ENCODE results near the gene EPHA8.

The EPHA8 gene

DNA sequence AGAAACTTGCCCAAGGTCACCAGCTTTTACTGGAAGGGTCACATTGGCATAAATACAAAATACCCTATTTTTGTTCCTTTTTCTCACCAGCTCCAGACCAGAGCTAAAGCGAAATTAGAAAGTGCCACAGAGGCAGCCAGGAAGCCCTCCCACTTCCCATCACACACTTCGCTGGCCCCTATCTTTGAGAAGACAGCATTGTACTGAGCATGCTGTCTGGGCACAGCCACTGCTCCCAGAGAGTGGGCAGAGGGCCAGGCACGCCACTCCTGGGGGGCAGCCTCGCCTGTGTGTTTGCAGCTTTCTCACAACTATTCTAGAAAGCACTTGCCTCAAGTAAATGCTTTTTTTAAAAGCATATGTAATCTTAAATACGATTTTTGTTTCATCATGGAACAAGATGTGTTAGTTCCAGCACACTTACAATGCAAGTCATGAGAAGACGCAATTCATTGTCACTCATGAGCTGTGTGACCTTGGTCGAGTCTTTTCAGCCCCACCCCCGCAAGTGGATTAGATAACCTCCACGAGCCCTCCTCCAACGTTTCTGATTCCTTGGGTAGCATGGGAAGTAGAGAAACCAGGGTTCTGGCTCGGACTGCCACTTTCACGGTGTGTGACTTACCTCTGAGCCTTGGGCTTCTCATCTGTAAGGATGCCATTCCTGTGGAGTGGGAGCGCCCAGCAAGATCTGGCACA is 25.7 kb upstream of the EPHA8 start:
- no peak for DNase-seq

DNA sequence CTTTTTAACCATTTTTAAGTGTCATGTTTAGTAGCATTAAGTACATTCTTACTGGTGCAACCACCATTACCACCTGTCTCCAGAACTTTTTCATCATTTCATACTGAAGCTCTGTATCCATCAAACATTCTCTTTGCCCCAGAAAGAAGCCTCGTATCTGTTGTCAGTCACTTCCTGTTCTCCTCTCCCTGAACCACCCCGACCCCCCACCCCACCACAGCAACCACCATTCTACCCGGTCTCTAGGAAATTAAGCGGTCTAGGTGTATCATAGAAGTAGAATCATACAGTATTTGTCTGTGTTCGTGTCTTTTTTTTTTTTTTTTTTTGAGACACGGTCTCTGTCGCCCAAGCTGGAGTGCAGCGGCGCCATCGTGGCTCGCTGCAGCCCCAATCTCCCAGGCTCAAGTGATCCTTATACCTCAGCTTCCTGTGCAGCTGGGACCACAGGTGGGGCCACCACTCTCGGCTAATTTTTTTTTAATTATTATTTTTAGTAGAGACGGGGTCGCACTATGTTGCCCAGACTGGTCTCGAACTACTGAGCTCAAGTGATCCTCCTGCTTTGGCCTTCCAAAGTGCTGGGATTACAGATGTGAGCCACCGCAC is 23.7 kb upstream of the EPHA8 start:
- no peak for DNase-seq

DNA sequence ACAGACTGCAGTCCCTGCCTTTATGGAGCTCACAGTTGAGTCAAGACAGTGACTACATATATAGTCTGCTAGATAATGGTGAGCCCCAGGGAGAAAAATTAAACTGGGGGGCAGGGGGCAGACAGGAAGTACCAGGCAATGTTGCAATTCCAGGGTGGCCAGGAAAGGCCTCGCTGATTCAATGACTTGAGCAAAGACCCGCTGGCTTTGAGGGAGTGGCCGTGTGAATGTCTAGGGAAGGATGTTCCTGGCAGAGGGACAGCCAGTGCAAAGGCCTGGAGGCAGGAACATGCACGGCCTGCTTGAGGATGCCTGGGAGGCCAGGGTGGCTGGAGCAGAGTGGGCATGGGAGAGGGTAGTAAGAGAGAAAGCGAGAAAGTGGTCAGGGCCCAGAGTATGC is 23.0 kb upstream of the EPHA8 start:
- DNase-seq: no peak

DNA sequence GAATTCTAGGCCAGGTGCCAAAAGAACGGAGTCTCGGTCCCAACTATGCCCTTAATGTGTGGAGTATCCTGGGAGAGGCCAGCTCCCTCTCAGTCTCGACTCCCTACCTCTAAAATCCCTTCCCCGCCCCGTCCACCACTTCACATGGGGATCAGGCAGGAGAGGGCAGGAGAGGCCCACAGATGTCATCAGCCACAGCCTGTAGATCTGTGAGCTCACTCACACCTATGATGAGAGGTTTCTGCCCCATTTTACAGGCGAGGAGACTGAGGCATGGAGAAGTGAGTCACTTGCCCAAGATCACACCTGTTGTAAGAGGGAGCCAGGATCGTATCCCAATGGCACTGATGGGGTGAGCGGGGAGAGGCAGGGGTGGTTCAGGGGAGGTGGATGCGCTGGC is 20.4 kb upstream of the EPHA8 start:
- DNase-seq: no peak

DNA sequence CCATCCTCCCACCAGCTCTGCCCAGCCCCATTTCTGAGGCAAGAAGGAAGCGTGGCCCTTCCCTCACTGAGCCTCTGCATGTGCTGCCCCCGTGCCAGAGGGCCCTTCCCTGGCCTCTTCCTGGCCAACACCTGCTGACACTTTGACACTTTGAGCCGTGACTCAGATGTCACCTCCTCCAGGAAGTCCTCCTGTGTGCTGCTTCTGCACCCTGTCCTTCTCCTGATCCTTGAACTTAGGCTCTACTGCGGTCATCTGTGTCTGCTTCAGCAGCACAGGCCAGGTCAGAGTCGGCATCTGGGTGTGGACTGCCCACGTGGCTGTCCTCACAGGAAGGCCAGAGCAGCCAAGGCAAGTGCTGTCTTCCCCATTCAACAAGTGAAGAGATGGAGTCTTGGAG is 19.6 kb upstream of the EPHA8 start:
- DNase-seq: no peak

DNA sequence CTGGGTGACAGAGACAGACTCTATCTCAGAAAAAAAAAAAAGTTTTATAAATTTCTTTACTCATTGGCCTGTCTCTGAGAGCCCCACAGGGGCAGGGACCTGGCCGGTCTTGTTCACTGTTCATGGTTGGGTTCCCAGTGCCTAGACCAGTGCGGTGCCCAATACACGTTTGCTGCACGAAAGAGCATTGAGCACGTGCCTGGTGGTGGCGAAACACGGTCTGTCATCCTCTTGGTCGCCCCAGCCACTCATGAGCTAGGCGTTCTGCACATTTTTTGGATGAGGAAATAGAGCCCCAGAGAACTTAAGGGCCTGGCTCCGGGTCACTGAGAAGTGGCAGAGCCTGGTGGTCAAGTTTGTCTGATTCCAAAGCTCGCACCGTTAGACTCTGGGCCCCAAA is 18.7 kb upstream of the EPHA8 start:
- no peak for DNase-seq

DNA sequence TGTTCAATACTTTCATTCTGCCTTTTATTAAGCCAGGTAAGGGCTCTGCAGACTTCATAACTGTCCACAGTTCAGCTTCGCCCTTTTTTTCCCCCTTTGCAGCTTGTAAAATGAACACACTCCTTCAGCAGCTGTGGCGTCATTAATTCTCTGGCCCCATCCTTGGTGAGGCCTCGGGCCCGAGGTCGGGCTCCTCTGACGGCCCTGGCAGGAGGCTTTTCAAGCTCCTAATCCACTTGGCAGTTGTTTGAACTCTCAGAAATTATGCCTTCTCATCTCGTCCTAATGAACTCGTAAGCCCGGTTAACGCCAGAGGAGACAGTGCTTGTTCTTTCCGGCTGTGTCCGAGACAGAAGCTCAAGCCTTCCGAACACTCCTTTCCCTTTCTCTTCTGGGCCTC is 18.1 kb upstream of the EPHA8 start:
- DNase-seq: no peak

DNA sequence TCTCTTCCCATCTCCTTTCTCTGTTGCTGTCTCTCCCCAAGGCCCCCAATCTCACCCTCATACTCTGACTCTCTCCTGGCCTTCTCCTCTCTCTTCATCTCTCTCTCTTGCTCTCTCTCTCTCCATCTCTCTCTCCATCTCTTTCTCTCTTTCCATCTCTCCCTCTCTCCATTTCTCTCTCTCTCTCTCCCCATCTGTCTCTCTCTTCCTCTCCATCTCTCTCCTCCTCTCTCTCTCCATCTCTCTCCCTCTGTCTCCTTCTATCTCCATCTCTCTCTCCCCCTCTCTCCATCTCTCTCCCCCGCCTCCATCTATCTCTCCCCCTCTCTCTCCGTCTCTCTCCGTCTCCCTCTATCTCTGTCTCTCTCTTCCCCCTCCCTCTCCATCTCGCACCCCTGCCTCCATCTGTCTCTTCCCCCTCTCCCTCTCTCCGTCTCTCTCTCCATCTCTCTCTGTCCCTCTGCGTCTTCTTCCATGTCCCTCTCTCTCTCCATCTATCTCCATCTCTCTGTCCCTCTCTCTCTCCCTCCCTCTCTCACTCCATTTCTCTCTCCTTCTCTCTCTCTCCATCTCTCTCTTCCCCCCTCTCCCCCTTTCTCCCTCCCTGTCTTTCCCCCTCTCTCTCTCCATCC is 16.0 kb upstream of the EPHA8 start:
- no peak for DNase-seq

DNA sequence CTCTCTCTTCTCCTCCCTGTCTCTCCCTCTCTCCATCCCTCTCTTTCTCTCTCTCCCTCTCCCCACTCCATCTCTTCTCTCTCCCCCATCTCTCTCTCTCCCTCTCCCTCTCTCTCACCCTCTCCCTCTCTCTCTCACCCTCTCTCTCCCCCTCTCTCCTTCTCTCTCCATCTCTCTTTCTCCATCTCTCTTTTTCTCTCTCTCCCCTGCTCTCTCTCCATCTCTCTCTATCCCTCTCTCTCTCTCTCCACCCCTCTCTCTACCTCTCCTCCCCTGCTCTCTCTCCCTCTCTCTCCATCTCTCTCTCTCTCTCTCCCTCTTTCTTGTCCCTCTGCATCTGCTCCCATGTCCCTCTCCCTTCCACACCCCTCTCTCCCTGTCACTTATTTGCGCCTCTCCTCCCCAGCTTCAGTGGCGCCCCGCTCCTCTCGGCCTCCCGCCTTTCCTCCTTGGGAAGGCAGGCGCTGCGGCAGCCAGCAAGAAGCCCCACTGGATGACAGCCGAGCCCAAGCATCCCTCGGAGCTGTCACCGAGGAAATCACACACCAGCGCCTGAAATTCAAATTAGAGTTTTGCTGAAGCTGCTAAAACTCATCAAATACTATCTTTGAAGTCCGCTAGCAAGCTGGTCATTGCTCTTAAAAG is 15.3 kb upstream of the EPHA8 start:
- no peak for DNase-seq

DNA sequence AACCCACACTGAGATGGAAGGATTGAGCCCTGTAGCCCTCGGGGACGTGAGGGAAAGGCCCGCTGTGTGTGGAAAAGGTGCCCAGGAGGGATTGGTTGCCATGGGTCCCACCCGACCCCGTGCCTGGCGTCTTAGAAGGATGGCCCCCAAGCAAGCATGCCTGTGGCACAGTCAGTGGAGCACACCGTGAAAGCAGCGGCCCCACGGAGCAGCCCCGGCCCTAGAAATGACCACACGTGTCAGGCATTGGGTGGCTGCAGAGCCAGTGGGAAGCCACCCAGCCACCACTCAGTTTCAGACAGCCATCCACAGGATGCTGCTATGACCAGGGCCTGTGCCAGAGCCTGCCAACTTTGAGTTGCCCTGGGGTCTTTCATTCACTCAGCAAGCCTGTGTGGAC is 13.3 kb upstream of the EPHA8 start:
- DNase-seq: no peak

DNA sequence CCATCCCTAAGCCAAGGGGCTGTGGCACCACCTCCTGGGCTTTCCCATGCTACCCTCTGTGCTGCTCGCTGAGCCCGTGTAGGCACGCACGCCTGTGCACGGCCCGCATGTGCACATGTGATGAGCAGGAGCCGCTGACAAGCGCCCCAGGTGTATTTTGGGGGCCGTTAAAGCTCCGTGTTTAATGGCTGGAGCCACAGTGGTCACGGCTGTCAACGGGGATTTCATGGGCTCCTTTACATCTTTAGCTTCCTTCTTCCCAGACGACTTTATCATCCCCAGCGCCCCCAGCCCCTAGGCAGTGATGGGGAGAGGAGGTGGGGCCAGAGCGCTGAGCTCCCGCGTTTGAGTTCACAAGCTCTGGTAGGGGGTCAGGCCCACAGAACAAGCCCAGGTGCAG is 11.7 kb upstream of the EPHA8 start:
- DNase-seq: no peak

DNA sequence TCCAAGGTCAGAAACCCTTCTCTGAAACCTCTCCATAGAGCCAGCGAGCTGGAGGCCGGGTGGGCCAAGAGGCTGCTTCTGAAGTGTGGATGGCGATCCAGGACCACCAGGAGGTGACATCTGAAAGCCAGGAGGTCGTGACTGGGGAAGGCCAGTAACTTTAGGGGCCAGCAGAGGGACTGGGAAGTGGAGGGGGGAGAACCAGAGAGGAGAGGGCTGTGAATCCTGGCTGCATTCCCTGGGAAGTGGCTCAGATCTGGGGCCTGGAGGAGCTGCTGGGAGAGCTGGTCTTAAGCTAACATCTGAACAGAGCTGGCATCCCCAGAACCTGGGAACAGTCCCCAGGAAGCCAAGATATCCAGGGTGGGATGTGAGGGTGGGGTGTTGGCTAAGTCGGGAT is 11.3 kb upstream of the EPHA8 start:
- DNase-seq: no peak

DNA sequence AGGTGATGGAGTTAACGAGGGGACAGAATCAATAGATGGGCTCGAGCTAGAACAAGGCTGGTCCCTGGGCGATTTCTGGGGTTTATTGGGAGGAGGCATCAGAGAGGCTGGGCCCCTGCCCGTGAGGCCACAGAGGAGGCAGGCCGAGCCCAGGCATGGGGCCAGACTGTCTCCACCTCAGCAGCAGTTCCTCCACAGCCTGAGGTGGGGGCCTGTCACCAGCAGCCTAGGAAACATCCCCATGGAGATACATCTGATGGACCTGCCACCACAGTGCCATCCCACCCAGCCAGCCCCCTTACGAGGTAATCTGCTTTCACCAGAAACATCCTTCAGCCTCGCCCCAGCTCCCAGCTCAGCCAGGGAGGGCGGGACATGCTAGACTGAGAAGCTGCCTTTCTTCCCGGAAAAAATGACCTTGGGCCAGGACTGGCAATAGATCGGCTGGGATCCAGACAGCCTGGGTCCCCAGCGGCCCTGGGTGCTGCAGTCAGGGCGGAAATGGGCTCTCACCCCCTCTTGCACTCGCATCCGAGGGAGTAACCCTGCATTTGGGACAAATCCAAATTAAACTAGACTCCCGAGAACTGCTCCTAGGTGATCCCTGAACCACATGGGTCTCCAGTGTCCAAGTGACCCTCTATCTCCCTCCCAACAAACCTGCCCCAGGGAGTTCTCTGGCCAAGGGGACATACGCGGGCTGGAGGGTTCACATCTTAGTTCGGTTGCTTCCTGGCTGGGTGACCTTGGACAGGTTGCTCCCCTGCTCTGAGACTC is 10.0 kb upstream of the EPHA8 start:
- DNase-seq: no peak

DNA sequence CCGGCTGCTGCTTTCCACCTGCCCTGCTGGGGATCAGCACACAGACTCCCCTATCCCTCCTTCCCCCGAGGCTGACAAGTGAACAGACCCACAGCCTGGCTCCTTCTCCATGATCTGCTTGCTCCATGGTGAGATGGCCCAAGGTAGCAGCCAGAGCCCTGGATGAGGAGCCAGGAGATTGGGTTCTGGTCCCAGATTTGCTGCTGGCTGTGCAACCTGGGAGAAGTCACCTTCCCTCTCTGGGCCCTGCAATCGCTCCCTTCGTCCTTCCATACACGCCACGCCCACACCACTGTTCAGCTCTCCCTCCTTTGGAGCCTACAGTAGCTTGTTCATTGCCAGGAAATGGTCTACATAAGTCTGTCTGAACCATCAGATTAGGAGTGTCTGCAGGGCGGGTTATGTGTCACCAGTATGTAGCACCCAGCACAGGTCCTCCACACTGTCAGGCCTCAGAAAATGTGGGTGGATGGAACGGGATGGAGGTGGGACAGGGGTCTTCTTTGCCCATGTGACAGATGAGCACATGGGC is 9.2 kb upstream of the EPHA8 start:
- DNase-seq: no peak

DNA sequence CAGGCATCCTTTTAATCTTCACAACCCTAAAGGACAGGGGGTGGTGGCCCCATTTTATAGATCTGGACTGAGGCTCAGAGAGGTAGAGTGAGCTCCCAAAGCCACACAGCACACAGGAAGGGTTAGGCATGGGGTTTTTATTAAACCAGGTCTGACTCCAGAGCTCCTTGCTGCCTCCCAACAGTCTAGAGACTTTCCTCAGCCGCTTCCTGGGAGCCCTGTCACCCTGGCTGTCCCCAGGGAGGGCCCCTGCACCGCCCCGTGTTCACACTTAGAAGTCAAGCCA is 8.0 kb upstream of the EPHA8 start:
- no peak for DNase-seq

DNA sequence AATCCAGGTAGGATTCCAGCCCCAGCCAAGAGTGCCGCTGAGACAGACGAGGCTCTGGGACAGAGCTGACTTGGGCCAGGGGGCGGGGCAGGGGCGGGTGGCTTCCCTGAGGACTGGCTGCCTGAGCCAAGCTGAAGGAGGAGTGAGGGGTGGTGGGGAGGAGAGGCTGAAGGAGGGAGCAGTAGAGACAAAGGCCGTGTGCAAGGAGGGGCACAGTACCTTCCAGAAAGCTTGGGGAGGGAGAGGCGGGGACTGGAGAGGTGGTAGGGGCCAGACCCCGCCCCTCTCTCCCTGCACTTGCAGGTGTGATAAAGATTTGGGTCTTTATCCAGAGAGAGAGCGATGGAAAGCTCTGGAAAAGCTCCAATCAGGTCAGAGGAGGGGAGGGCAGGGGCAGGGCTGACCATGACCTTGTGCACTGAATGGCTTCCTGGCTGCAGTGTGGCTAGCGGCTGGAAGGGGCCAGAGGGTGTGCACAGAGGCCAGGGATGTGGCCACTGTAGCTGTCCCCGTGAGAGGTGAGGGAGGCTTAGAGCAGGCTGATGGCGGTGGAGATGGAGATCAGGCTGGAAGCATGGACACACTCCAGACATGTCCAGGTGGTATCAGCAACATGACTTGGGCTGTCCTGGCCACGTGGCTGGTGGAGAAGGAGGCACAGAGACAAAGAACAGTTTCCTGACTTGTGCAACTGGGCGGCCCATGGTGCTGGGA is 6.7 kb upstream of the EPHA8 start:
- no peak for DNase-seq

DNA sequence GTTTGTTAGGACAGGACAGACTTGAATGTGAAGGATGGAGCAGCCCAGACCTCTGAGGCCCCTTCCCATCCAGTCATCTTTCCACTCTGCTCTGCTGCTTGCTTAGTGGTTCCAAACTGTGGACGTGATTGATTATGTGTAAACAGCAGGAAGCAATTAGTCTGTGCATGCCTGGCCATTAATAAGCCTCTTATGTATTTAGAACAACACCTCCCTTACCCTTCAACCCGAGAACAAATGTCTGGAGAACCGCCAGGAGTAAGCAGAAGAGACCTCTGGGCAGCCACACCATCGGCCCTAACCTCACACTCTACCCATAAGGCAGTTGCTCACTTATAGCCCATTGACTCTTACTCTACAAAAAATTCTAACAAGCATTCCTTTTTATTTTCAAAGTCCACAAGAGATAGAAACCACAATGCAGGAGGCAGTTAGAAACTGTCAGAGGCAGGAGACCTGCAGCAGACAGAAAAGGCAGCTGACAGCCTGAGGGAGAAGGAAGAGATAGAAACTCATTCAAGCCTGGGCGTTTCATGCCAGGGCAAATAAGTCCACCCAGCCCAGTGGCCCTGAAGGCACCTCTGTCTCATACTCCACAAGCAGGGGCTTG is 5.8 kb upstream of the EPHA8 start:
- DNase-seq: no peak

DNA sequence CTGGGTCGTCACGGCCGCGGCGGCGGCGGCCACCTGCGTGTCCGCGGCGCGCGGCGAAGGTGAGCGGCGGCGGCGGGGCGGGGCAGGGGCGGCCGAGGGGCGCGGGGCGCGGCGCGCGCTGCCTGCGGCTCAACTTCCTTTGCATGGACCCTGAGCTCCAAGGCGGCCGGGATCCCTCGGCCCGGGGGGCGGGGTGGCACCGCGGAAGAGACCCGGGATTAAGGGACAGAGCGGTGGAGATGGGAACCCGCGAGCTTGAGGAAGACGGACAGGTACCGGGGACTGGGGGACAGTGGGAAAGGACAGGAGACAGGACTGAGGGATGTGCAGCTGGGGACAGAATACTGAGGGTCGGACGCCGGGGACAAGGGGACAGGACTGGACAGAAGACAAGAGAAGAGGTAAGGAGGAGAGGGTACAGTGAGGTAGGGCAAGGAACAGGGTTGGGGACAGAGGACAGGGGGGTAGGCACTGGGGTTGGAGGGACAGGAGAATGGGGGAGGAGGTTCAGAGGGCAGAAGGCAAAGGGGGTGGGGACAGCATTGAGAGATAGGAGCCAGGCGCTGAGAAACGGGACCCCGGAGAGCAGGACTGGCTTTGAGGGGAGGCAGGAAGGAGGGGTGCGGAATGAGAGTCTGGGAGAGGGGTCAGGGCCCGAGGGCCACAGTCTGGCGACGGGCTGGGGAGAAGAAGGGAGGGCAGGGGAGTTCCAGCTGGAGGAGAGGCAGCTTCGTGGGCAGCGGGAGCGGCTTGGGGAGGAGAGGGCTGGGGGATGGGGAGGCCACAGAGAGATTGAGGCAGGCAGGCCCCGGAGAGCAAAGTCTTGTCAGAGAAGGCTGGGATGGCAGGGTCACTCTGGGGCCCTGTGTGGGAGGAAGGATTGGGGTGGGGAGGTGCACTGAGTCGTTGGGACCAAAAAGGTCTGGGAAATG is 648 bp downstream of the EPHA8 start:
- no peak for DNase-seq

DNA sequence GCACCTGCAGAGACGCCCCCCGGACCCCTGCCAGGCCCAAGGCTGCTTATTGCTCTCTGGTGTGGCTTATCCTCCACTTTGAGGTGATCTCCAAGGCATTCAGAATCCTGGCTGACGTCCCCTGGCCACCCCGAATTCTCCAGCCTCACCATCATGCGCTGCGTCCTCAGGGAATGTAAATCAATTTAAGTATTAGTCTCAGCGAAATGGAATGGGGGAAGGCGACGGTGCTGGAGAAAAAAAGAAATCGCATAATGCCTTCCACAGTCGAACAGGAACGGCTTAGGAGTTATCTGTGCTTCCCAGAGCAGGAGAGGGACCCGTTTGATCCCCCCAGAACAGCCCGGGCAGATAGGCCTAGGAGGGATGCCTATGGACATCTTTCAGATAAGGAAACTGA is 2.9 kb downstream of the EPHA8 start:
- DNase-seq: no peak

DNA sequence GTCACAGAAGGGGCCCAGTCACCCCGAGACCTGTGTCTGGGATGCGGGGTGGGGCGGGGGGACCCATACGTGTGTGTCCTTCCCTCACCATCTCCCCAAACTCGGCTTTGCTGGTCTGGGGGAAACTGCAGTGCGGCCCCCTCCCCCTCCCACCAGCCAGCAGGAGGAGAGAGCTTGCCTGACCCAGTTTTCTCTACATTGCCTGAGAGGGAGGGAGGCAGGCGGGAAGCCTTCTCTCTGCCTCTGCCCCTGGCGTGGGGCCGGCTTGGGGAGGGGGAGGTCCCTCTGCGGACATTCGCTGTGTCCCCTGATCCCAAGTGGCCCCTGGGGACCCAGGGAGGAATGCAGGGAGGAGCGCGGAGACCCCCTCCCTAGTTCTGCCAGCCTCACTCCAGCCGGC is 3.9 kb downstream of the EPHA8 start:
- no peak for DNase-seq

DNA sequence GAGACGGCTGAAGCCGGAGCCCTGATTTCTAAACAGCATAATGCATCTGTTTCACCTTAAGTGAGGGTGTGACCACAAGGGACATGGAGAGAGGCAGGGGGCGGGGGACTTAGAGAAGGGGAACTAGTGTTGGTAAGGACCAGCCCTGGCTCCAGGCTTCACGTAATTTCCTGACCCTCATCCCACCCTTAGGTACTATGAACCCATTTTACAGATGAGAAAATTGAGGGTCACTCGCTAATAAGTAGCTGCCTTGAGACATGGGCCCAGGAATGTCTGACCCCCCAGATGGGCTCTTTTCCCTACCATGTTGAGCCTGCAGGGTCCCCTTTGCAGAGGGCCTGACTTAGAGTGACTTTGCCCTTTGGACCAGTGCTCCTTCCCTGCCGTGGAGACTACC is 4.7 kb downstream of the EPHA8 start:
- DNase-seq: no peak

All from NK-92 treated with Interleukin-12 subunit alpha and Interleukin-12 subunit beta, amount 100 ng/mL, for 24 hours (cell line).